Psoas muscle (tissue), 8 donors: ENCODE data around the gene MEMO1. TPM values are rescaled to one million over a fixed set of nuclear protein-coding genes. Genes with fewer than 3 reads are reported as not detected.
"Not testable (repeated sequence)": the region's sequence is repeated elsewhere in the genome, so short reads cannot be mapped to it uniquely, and the experiment has no call there.

Experiments used
- ATAC-seq, 4 donors: fragments of 200-7000 bp; cut with Tn5 transposase; one replicate each; pipeline ENCODE4 v1.9.1; 2020; ENCODE audit warnings: moderate library complexity in 3 of 4, mild to moderate bottlenecking in 2 of 4
- DNase-seq, 2 donors: peaks; one replicate each; pipeline ENCODE4 v3.0.0-alpha.2; 2020
- H3K27ac ChIP-seq: fragments of 200-600 bp; one replicate; pipeline ENCODE4 v1.8.0; 2022
- H3K27me3 ChIP-seq, 3 donors: fragments of 200-600 bp in 1 of 3; one replicate each; pipeline versions ENCODE4 v1.6.1 to v1.8.0; 2013 to 2022; ENCODE audit warnings: low read length in 2 of 3, mild to moderate bottlenecking in 2 of 3, moderate library complexity in 1 of 3; ENCODE audit not compliant: insufficient read depth in 3 of 3
- H3K36me3 ChIP-seq, 2 donors: fragments of 200-600 bp in 1 of 2; one replicate each; pipeline versions ENCODE4 v1.6.1 to v1.8.0; 2013 to 2022; ENCODE audit warnings: low read depth in 1 of 2, mild to moderate bottlenecking in 1 of 2, moderate library complexity in 1 of 2; ENCODE audit not compliant: insufficient read depth in 1 of 2
- H3K4me1 ChIP-seq: fragments of 200-600 bp; one replicate; pipeline ENCODE4 v1.8.0; 2022
- H3K4me3 ChIP-seq: fragments of 200-600 bp; one replicate; pipeline ENCODE4 v1.8.0; 2022; ENCODE audit warnings: mild to moderate bottlenecking
- H3K9me3 ChIP-seq: fragments of 200-600 bp; one replicate; pipeline ENCODE4 v1.8.0; 2022
- CTCF ChIP-seq: fragments of 200-600 bp; IDR thresholded peaks from one replicate; pipeline ENCODE4 v1.8.0; 2022; ENCODE audit warnings: antibody characterized with exemption
- WGBS, 3 donors: extraction: QIAGEN DNeasy Blood & Tissue Kit; methylation state at CpG; one replicate each; pipeline versions ENCODE4 v1.1.6 to v1.1.7; 2013; 5-methylcytosine and 5-hydroxymethylcytosine counted together
- intact Hi-C, 2 donors: fragments of 100-400 bp; cut with DNase I; formaldehyde crosslinking; loops; one replicate each; pipeline versions ENCODE4 v1.11.0 to v1.14.2; 2022
- polyA plus RNA-seq, 3 donors: library from polyadenylated mRNA; stranded (reverse); fragments of 200-250 nt; gene quantifications; one replicate each; pipeline ENCODE4 v1.2.3, GENCODE V29; 2013
- total RNA-seq, 4 donors: library from RNA; stranded (reverse); fragmentation: NEBNext Ultra II Directional in 2 of 4; extraction: Animal tissue kit (Norgen Biotek cat#: 25700) in 2 of 4; gene quantifications; one replicate each; pipeline versions ENCODE4 v1.2.1 to v1.2.4, GENCODE V29; 2021 to 2023
- donor health status: healthy with polysubstance abuse.
- donor health status: DM: no; HTN: no; CAD: no; lungs with moderate emphysema.
- donor health status: Bipolar disorder and iron deficiency.
- donor health status: healthy.
- donor health status: DM: yes; HTN: yes; CAD: no.
- donor health status: DM: no; HTN: no; CAD: no.
- donor health status: DM: no; HTN: no; CAD: no.
- donor health status: DM: yes; HTN: yes; CAD: no.

MEMO1 gene
- total and polyA plus RNA-seq, 7 donors = 40.0 to 86.8 (median 56.0) TPM

DNA sequence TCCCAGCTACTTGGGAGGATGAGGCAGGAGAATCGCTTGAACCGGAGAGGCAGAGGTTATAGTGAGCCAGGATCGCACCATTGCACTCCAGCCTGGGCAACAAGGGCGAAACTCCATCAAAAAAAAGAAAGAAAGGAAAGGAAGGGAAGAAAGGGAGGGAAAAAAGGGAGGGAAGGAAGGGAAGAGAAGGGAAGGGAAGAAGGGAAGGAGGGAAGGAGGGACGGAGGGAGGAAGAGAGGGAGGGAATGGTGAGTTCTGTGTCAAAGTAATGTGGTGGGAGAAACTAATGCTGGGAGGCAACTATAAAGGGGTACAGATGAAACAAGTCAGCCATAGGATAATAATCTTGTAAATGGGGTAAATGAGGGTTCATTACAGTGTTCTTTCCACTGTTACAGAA lies 45.7 kb downstream of the MEMO1 start:
- intact Hi-C loops = no loop called here
- WGBS, 3 donors = 93 to 95% (median 95%) methylated on average over 5 of the region's 5 CpGs
- Histone ChIP-seq H3K36me3 (no peaks in the 10 kb centered on the region), H3K27me3 (no peaks in the 10 kb centered on the region), H3K9me3 (no peaks in the 10 kb centered on the region), H3K4me3 (no peak overlapping the region), H3K4me1 (peaks cover 12% of the 10 kb centered on the region), H3K27ac (no peak overlapping the region)
- TF ChIP-seq CTCF = no peak
- DNase-seq (no peak), ATAC-seq (no peak)

- intact Hi-C loops = no loop called here
- Histone ChIP-seq H3K4me3 (no peak overlapping the region), H3K9me3 (no peaks in the 10 kb centered on the region), H3K36me3 (no peaks in the 10 kb centered on the region), H3K27ac (no peak overlapping the region), H3K4me1 (peaks cover 8% of the 10 kb centered on the region), H3K27me3 (no peaks in the 10 kb centered on the region)
- DNase-seq = no peak
- peak in 2 of 4 donors; percentile 32 to 38 for ATAC-seq
- TF ChIP-seq CTCF = no peak
- WGBS, 3 donors = 93 to 100% (median 98%) methylated on average over 2 of the region's 2 CpGs
Measured at GRCh38 chr2:31962757-31963361, 47.9 kb downstream of the MEMO1 start.

- intact Hi-C loops = no loop called here
- 84 to 90% (median 87%) methylated on average over 5 of the region's 5 CpGs for WGBS, 3 donors
- TF ChIP-seq CTCF = no peak
- no peak for DNase-seq
- H3K27me3 ChIP-seq = no peaks in the 10 kb centered on the region
- ATAC-seq = no peak
- no peak overlapping the region for H3K27ac ChIP-seq
- no peaks in the 10 kb centered on the region for H3K36me3 ChIP-seq
- peaks cover 8% of the 10 kb centered on the region for H3K4me1 ChIP-seq
- H3K4me3 ChIP-seq = no peak overlapping the region
- no peaks in the 10 kb centered on the region for H3K9me3 ChIP-seq
Measured at GRCh38 chr2:31958140-31958717, 52.6 kb downstream of the MEMO1 start.

- no peak for TF ChIP-seq CTCF
- no peak for ATAC-seq
- Histone ChIP-seq H3K27me3 (no peaks in the 10 kb centered on the region), H3K27ac (no peak overlapping the region), H3K4me1 (peaks cover 8% of the 10 kb centered on the region), H3K9me3 (no peaks in the 10 kb centered on the region), H3K4me3 (no peak overlapping the region), H3K36me3 (no peaks in the 10 kb centered on the region)
- whole genome bisulfite sequencing, 3 donors = 94 to 97% (median 97%) methylated on average over 1 of the region's 1 CpG
- no peak for DNase-seq
- intact Hi-C loops = no loop called here
Measured at GRCh38 chr2:31957354-31958139, 53.3 kb downstream of the MEMO1 start.

DNA sequence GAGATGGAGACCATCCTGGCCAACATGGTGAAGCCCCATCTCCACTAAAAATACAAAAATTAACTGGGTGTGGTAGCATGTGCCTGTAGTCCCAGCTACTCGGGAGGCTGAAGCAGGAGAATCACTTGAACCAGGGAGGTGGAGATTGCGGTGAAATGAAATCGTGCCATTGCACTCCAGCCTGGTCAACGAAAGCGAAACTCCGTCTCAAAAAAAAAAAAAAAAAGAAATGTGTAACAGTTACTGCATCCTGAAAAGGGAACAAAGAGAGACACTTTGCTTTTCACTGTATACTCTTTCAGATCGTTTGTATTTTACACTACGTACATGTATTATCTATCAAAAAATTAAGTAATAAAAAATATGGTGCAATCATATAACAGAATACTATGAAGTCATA lies 53.9 kb downstream of the MEMO1 start:
- DNase-seq, H3K9me3 ChIP-seq, H3K4me3 ChIP-seq, intact Hi-C loops, H3K36me3 ChIP-seq, H3K27ac ChIP-seq, H3K27me3 ChIP-seq, ATAC-seq: not testable (repeated sequence)
- 93 to 95% (median 94%) methylated on average over 8 of the region's 8 CpGs for WGBS, 3 donors
- H3K4me1 ChIP-seq = peaks cover 11% of the 10 kb centered on the region
